Muscle of back (tissue), 13 donors: Measurements from ENCODE around the gene AMY1A. TPM values are rescaled to one million over a fixed set of nuclear protein-coding genes. Genes with fewer than 3 reads are reported as not detected.
"Not testable (repeated sequence)": the region's sequence is repeated elsewhere in the genome, so short reads cannot be mapped to it uniquely, and the experiment has no call there.

Source experiments
- DNase-seq, 3 donors: peaks; one replicate each; pipeline versions ENCODE4 v3.0.0 to v3.0.0-alpha.2; 2013
- long read RNA-seq, 9 donors: transcript quantifications; one replicate each; lab custom pipeline, GENCODE V29; 2026
- polyA plus RNA-seq, 10 donors: library from polyadenylated mRNA; unstranded; fragments of 120-200 nt; gene quantifications; one replicate each; pipeline ENCODE4 v1.2.1, GENCODE V29; 2013; ENCODE audit not compliant: insufficient read length in 10 of 10

The AMY1A gene
- polyA plus RNA-seq, result not detected
- long read RNA-seq, donor 1, result 0 reads
- long read RNA-seq, donor 2, result 0 reads
- long read RNA-seq, donor 3, result 0 reads
- long read RNA-seq, donor 4, result 0 reads
- long read RNA-seq, donor 5, result 0 reads
- long read RNA-seq, donor 6, result 0 reads
- long read RNA-seq, donor 7, result 0 reads
- long read RNA-seq, donor 8, result 0 reads
- long read RNA-seq, donor 9, result 0 reads

- DNase-seq, result not testable (repeated sequence)
Measured at GRCh38 chr1:103655460-103655859, at the start of gene AMY1A. Gene AMY1A (plus strand): TSS chr1:103655760. CDS start chr1:103656331, 571 bp downstream.

- no peak for DNase-seq
Measured at GRCh38 chr1:103616362-103616761, 39.2 kb upstream of the AMY1A start.

GRCh38 chr1:103616994-103617477 lies 38.5 kb upstream of the AMY1A start, which contains the start of gene AMY2A:
Gene AMY2A (plus strand): TSS chr1:103617427. CDS start chr1:103617441, 14 bp downstream.
- DNase-seq, result not testable (repeated sequence)

- DNase-seq, result not testable (repeated sequence)
Measured at GRCh38 chr1:103627436-103627835, 28.1 kb upstream of the AMY1A start.

- not testable (repeated sequence) for DNase-seq
Measured at GRCh38 chr1:103641194-103641593, 14.4 kb upstream of the AMY1A start.

GRCh38 chr1:103643908-103644307 lies 11.7 kb upstream of the AMY1A start:
- not testable (repeated sequence) for DNase-seq

GRCh38 chr1:103650305-103650704 lies 5.3 kb upstream of the AMY1A start:
- DNase-seq, result not testable (repeated sequence)

GRCh38 chr1:103650889-103651288 lies 4.7 kb upstream of the AMY1A start:
- not testable (repeated sequence) for DNase-seq

- not testable (repeated sequence) for DNase-seq
Measured at GRCh38 chr1:103654133-103654532, 1.4 kb upstream of the AMY1A start.

- DNase-seq, result not testable (repeated sequence)
Measured at GRCh38 chr1:103676335-103676734, 20.8 kb downstream of the AMY1A start.

- not testable (repeated sequence) for DNase-seq
Measured at GRCh38 chr1:103696110-103696509, 40.5 kb downstream of the AMY1A start, which contains the start of gene AMY1B. Gene AMY1B (minus strand): TSS chr1:103696210. CDS start chr1:103695639, 571 bp downstream.

- not testable (repeated sequence) for DNase-seq
Measured at GRCh38 chr1:103697430-103697829, 41.9 kb downstream of the AMY1A start.

GRCh38 chr1:103700669-103701068 lies 45.1 kb downstream of the AMY1A start:
- not testable (repeated sequence) for DNase-seq

- not testable (repeated sequence) for DNase-seq
Measured at GRCh38 chr1:103701256-103701655, 45.7 kb downstream of the AMY1A start.

GRCh38 chr1:103707670-103708069 lies 52.1 kb downstream of the AMY1A start:
- not testable (repeated sequence) for DNase-seq

- DNase-seq, result not testable (repeated sequence)
Measured at GRCh38 chr1:103710381-103710780, 54.8 kb downstream of the AMY1A start.

Other genes starting within 250 kb of the AMY1A start
- 10 to 100 TPM; 10.9 to 36.9 (median 15.9) TPM for gene RNPC3, start 130.1 kb upstream of the AMY1A start, polyA plus RNA-seq
- gene AMY2B, start 84.2 kb upstream of the AMY1A start, polyA plus RNA-seq, result 10 to 100 TPM in 4 of 10 donors, 1 to 10 TPM in 6; 4.6 to 26.7 (median 7.6) TPM
- gene AMY2A, start 38.3 kb upstream of the AMY1A start, polyA plus RNA-seq, result not detected
- gene AMY1B, start 40.5 kb downstream of the AMY1A start, polyA plus RNA-seq, result under 1 TPM in 1 of 10 donors, not detected in 9; 0.38 TPM
- gene AMY1C, start 94.1 kb downstream of the AMY1A start, polyA plus RNA-seq, result not detected